A549 (cell line): ENCODE results near the gene VWF. TPM values are rescaled to one million over a fixed set of nuclear protein-coding genes. Genes with fewer than 3 reads are reported as not detected.

Experiments used
- ATAC-seq, 2 experiments: fragments of 200-7000 bp in 1 of 2; fragments of >200 bp in 1 of 2; cut with Nextera tagmentation in 1 of 2; cut with Tn5 transposase in 1 of 2; 3 replicates each; pipeline versions ENCODE4 v1.8.0 to v1.9.1; 2018 to 2020; ENCODE audit warnings: mild to moderate bottlenecking in 1 of 2, moderate library complexity in 1 of 2
- CTCF ChIA-PET: fragments of 300-600 bp; sonication (Branson Sonifier 250); formaldehyde crosslinking; extraction: SDS; loops from one replicate; lab custom pipeline; 2021; ENCODE audit warnings: antibody characterized with exemption, inconsistent platforms; lab: Yijun Ruan, JAX
- POLR2A ChIA-PET: fragments of 350-600 bp; formaldehyde crosslinking; extraction: SDS; loops from one replicate; lab custom pipeline; 2021; ENCODE audit warnings: antibody characterized with exemption, inconsistent platforms; lab: Yijun Ruan, JAX
- DNase-seq, 2 experiments: peaks; one replicate each; pipeline versions ENCODE4 v3.0.0 to v3.0.0-alpha.2; 2011 to 2016; ENCODE audit warnings: low read depth in 1 of 2, low spot score in 1 of 2
- FAIRE-seq: peaks from 2 replicates; lab custom pipeline; 2011; peaks lifted over from hg19 to GRCh38; lab: Jason Lieb, UNC
- H3K27ac ChIP-seq, 2 experiments: fragments of >200 bp; sonication (Bioruptor Twin); formaldehyde crosslinking; 3 replicates each; pipeline ENCODE4 v1.5.1; 2016 to 2017
- H3K4me1 ChIP-seq: fragments of >200 bp; sonication (Bioruptor Twin); formaldehyde crosslinking; 3 replicates; pipeline ENCODE4 v1.6.1; 2016
- H3K4me2 ChIP-seq: fragments of >200 bp; sonication (Bioruptor Twin); formaldehyde crosslinking; 3 replicates; pipeline ENCODE4 v1.6.1; 2016
- H3K4me3 ChIP-seq: fragments of >200 bp; sonication (Bioruptor Twin); formaldehyde crosslinking; 3 replicates; pipeline ENCODE4 v1.5.1; 2016
- H3K9me3 ChIP-seq: fragments of >200 bp; sonication (Bioruptor Twin); formaldehyde crosslinking; 3 replicates; pipeline ENCODE4 v1.6.1; 2016
- BHLHE40 ChIP-seq: IDR thresholded peaks from 2 replicates; pipeline ENCODE4 v1.6.1; 2012; ENCODE audit warnings: low read depth, low read length, inconsistent platforms
- CBX2 ChIP-seq: fragments of 200-600 bp; sonication (generic); IDR thresholded peaks from 2 replicates; pipeline ENCODE4 v1.6.1; 2016; ENCODE audit warnings: low read depth, mild to moderate bottlenecking, borderline replicate concordance
- CEBPB ChIP-seq, 2 experiments: fragments of >200 bp in 1 of 2; sonication (Bioruptor Twin) in 1 of 2; formaldehyde crosslinking in 1 of 2; IDR thresholded peaks; 2 replicates each; pipeline ENCODE4 v1.6.1; 2012 to 2016
- CHD2 ChIP-seq: fragments of 150-350 bp; IDR thresholded peaks from 2 replicates; pipeline ENCODE4 v1.6.1; 2014; ENCODE audit warnings: low read length; ENCODE audit not compliant: partially characterized antibody
- CHD4 ChIP-seq: fragments of 200-600 bp; sonication (generic); IDR thresholded peaks from 2 replicates; pipeline ENCODE4 v1.6.1; 2016; ENCODE audit warnings: antibody characterized with exemption, mild to moderate bottlenecking, borderline replicate concordance
- EHMT2 ChIP-seq: fragments of 200-600 bp; sonication (generic); IDR thresholded peaks from 2 replicates; pipeline ENCODE4 v1.6.1; 2016; ENCODE audit warnings: antibody characterized with exemption, low read depth, mild to moderate bottlenecking, moderate library complexity
- EP300 ChIP-seq, 2 experiments: fragments of >200 bp; sonication (Bioruptor Twin); formaldehyde crosslinking; IDR thresholded peaks; 2 replicates in 1 of 2; 3 replicates in 1 of 2; pipeline ENCODE4 v1.6.1; 2016 to 2017
- FOSB ChIP-seq: fragments of 250-450 bp; sonication (Bioruptor Pico); IDR thresholded peaks from 2 replicates; pipeline ENCODE4 v1.5.0; 2020; ENCODE audit warnings: mild to moderate bottlenecking, moderate library complexity
- FOSL2 ChIP-seq, 2 experiments: fragments of 450-650 bp in 1 of 2; fragments of >200 bp in 1 of 2; sonication (Bioruptor Twin) in 1 of 2; formaldehyde crosslinking; IDR thresholded peaks; 2 replicates each; pipeline versions ENCODE4 v1.5.0 to v1.6.1; 2016 to 2020; ENCODE audit warnings: mild to moderate bottlenecking in 1 of 2, moderate library complexity in 1 of 2
- HOXA7 ChIP-seq: fragments of 250-450 bp; sonication (Bioruptor Pico); IDR thresholded peaks from 2 replicates; pipeline ENCODE4 v1.5.0; 2020; ENCODE audit warnings: mild to moderate bottlenecking, moderate library complexity
- HOXB5 ChIP-seq: fragments of 250-450 bp; sonication (Bioruptor Pico); IDR thresholded peaks from 2 replicates; pipeline ENCODE4 v1.5.0; 2020; ENCODE audit warnings: mild to moderate bottlenecking, moderate library complexity
- JUNB ChIP-seq: fragments of >200 bp; sonication (Bioruptor Twin); formaldehyde crosslinking; IDR thresholded peaks from 2 replicates; pipeline ENCODE4 v1.6.1; 2016
- KDM5A ChIP-seq: fragments of 200-600 bp; sonication (generic); IDR thresholded peaks from 2 replicates; pipeline ENCODE4 v1.6.1; 2016; ENCODE audit warnings: antibody characterized with exemption, mild to moderate bottlenecking
- MAFK ChIP-seq: fragments of 450-650 bp; IDR thresholded peaks from 2 replicates; pipeline ENCODE4 v1.6.1; 2014; ENCODE audit not compliant: partially characterized antibody
- MAZ ChIP-seq: fragments of 150-350 bp; IDR thresholded peaks from 2 replicates; pipeline ENCODE4 v1.6.1; 2014; ENCODE audit warnings: antibody characterized with exemption, low read depth, low read length, borderline replicate concordance
- NPAS2 ChIP-seq: fragments of 250-450 bp; sonication (Bioruptor Pico); IDR thresholded peaks from 2 replicates; pipeline ENCODE4 v1.8.0; 2022; ENCODE audit warnings: mild to moderate bottlenecking, moderate library complexity, borderline replicate concordance
- POLR2AphosphoS2 ChIP-seq: conservative IDR thresholded peaks from 2 replicates; pipeline ENCODE4 v1.6.1; 2012; ENCODE audit warnings: low read length, improper control_type of control experiment, inconsistent platforms
- RARB ChIP-seq: fragments of 250-450 bp; sonication (Bioruptor Pico); IDR thresholded peaks from 2 replicates; pipeline ENCODE4 v1.8.0; 2021; ENCODE audit warnings: mild to moderate bottlenecking, moderate library complexity
- RCOR1 ChIP-seq: fragments of 150-350 bp; IDR thresholded peaks from 2 replicates; pipeline ENCODE4 v1.6.1; 2014; ENCODE audit warnings: antibody characterized with exemption, low read length, low read depth
- RFX5 ChIP-seq: fragments of 450-650 bp; IDR thresholded peaks from 2 replicates; pipeline ENCODE4 v1.7.1; 2014; ENCODE audit warnings: antibody characterized with exemption, mild to moderate bottlenecking, moderate library complexity
- SMC3 ChIP-seq: fragments of >200 bp; sonication (Bioruptor Twin); formaldehyde crosslinking; IDR thresholded peaks from 3 replicates; pipeline ENCODE4 v1.6.1; 2018; ENCODE audit warnings: inconsistent platforms
- SREBF2 ChIP-seq: fragments of 450-650 bp; IDR thresholded peaks from 2 replicates; pipeline ENCODE4 v1.6.1; 2014; ENCODE audit warnings: mild to moderate bottlenecking, moderate library complexity
- ZC3H11A ChIP-seq: fragments of 450-650 bp; IDR thresholded peaks from 2 replicates; pipeline ENCODE4 v1.6.1; 2014; ENCODE audit warnings: antibody characterized with exemption, mild to moderate bottlenecking
- ZSCAN20 ChIP-seq: fragments of 250-450 bp; sonication (Bioruptor Pico); IDR thresholded peaks from 2 replicates; pipeline ENCODE4 v1.8.0; 2022; ENCODE audit warnings: mild to moderate bottlenecking, moderate library complexity
- WGBS: methylation state at CpG from one replicate; pipeline ENCODE4 v1.1.6; 2017; ENCODE audit errors: missing lambda C conversion rate; 5-methylcytosine and 5-hydroxymethylcytosine counted together
- polyA plus RNA-seq, 4 experiments: library from polyadenylated mRNA; depleted of rRNA in 3 of 4; stranded (reverse); fragments of >200 nt; fragmentation: RNase III in 1 of 4; extraction: RNeasy Plus Mini Kit Qiagen cat#74134 plus additional on column Dnase treatment in 1 of 4; gene quantifications; 2 replicates in 3 of 4; 3 replicates in 1 of 4; pipeline ENCODE4 v1.2.3, GENCODE V29; 2011 to 2017
- TF ChIP-seq, protein P1 (sequence below): fragments of 200-600 bp; sonication (generic); IDR thresholded peaks from 2 replicates; pipeline ENCODE4 v1.6.1; 2016; ENCODE audit warnings: antibody characterized with exemption, mild to moderate bottlenecking, moderate library complexity
- TF ChIP-seq, protein P2 (sequence below): IDR thresholded peaks from 2 replicates; pipeline ENCODE4 v1.6.1; 2012
- TF ChIP-seq, protein P3 (sequence below): fragments of >200 bp; sonication (Bioruptor Twin); formaldehyde crosslinking; IDR thresholded peaks from 3 replicates; pipeline ENCODE4 v1.5.1; 2016

The VWF gene
- polyA plus RNA-seq, 2 of the 4 experiments (the other 2 are of a cell fraction) = 0.01 TPM; not detected in 1

DNA sequence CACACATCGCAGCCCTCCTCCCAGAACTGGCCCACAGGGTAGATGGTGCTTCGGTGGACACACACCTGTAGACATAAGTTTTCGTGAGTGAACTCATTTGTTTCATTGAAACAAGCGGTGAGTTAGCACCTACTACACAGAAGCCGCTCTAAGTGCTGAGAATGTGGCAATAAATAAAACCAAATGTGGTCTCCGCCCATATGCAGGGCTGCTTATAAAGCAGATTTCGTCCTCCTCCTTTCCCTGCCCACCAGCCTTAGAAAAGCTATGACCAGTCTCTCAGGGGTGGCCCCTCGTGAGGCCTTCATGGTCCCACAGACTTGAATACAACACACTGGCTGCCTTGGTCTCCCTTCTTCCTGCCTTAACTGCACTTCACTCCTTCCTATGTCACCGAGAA, 148.3 kb downstream of the VWF start (continued):
- TF ChIP-seq, protein P1, sequence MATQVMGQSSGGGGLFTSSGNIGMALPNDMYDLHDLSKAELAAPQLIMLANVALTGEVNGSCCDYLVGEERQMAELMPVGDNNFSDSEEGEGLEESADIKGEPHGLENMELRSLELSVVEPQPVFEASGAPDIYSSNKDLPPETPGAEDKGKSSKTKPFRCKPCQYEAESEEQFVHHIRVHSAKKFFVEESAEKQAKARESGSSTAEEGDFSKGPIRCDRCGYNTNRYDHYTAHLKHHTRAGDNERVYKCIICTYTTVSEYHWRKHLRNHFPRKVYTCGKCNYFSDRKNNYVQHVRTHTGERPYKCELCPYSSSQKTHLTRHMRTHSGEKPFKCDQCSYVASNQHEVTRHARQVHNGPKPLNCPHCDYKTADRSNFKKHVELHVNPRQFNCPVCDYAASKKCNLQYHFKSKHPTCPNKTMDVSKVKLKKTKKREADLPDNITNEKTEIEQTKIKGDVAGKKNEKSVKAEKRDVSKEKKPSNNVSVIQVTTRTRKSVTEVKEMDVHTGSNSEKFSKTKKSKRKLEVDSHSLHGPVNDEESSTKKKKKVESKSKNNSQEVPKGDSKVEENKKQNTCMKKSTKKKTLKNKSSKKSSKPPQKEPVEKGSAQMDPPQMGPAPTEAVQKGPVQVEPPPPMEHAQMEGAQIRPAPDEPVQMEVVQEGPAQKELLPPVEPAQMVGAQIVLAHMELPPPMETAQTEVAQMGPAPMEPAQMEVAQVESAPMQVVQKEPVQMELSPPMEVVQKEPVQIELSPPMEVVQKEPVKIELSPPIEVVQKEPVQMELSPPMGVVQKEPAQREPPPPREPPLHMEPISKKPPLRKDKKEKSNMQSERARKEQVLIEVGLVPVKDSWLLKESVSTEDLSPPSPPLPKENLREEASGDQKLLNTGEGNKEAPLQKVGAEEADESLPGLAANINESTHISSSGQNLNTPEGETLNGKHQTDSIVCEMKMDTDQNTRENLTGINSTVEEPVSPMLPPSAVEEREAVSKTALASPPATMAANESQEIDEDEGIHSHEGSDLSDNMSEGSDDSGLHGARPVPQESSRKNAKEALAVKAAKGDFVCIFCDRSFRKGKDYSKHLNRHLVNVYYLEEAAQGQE = no peak
- TF ChIP-seq NPAS2 (CRISPR knock-in tag) = no peak
- TF ChIP-seq MAZ = no peak
- no peak for TF ChIP-seq BHLHE40
- no peak for TF ChIP-seq ZC3H11A
- TF ChIP-seq RCOR1 = no peak
- no peak for TF ChIP-seq KDM5A
- TF ChIP-seq CHD4 = no peak
- TF ChIP-seq HOXA7 (CRISPR knock-in tag) = no peak
- no peak for TF ChIP-seq SREBF2

DNA sequence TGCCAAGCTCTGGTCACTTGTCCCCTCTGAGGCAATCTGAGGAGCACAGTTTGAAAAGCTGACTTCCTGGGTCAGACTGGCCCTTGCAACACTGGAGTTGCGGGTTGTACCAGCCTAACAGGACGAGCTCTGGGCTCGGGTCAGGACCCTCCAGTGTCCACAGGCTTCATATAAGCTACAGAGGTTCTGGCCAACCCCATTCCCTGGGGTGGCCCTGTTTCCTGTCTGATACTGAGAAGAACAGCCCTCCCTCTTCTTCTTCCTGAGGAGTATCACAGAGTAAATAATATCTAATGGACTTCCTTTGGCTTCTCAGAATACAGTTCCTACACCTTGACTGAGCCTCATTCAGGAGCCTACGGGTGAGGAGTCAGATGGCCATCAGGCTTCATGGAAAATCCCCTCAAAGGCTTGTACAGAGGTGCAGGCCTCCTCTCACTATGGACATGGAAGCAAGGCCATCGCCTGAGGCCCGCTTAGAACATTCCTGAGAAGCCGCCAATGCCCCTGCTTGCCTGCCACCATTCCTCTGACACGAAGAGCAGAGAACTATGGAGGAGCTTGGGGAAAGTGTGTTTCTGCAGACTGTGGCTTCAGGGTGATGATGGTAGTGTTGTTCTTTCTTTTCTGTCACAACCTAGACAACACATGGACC, 150.9 kb downstream of the VWF start:
- Histone ChIP-seq H3K27ac (no peak overlapping the region), H3K4me1 (no peaks in the 10 kb centered on the region), H3K4me3 (no peak overlapping the region), H3K4me2 (no peak overlapping the region), H3K9me3 (no peaks in the 10 kb centered on the region)
- WGBS = 42% methylated on average over 8 of the region's 8 CpGs
- CTCF ChIA-PET = interaction anchor here (1.5 to 4.7 kb wide), 4 partner anchors 8 to 66 kb away, joined by 3 to 34 read pairs (median 12); no protein-coding TSS in a partner anchor
- DNase-seq (no peak), ATAC-seq (no peak), FAIRE-seq (no peak)
- TF ChIP-seq FOSB (CRISPR knock-in tag) (no peak), RARB (no peak), SMC3 (no peak), JUNB (no peak), CHD2 (no peak), MAFK (no peak), ZSCAN20 (no peak), HOXB5 (no peak), RFX5 (no peak), FOSL2 (IDR thresholded peaks at IDR 0.05) (no peak), FOSL2 (CRISPR knock-in tag; IDR thresholded peaks at IDR 0.05) (no peak), EHMT2 (no peak), EP300 (IDR thresholded peaks at IDR 0.05) (no peak), CEBPB (IDR thresholded peaks at IDR 0.05) (no peak), POLR2AphosphoS2 (no peak), CBX2 (no peak)
- TF ChIP-seq, protein P2, sequence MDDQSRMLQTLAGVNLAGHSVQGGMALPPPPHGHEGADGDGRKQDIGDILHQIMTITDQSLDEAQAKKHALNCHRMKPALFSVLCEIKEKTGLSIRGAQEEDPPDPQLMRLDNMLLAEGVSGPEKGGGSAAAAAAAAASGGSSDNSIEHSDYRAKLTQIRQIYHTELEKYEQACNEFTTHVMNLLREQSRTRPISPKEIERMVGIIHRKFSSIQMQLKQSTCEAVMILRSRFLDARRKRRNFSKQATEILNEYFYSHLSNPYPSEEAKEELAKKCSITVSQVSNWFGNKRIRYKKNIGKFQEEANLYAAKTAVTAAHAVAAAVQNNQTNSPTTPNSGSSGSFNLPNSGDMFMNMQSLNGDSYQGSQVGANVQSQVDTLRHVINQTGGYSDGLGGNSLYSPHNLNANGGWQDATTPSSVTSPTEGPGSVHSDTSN = no peak
- TF ChIP-seq, protein P3, sequence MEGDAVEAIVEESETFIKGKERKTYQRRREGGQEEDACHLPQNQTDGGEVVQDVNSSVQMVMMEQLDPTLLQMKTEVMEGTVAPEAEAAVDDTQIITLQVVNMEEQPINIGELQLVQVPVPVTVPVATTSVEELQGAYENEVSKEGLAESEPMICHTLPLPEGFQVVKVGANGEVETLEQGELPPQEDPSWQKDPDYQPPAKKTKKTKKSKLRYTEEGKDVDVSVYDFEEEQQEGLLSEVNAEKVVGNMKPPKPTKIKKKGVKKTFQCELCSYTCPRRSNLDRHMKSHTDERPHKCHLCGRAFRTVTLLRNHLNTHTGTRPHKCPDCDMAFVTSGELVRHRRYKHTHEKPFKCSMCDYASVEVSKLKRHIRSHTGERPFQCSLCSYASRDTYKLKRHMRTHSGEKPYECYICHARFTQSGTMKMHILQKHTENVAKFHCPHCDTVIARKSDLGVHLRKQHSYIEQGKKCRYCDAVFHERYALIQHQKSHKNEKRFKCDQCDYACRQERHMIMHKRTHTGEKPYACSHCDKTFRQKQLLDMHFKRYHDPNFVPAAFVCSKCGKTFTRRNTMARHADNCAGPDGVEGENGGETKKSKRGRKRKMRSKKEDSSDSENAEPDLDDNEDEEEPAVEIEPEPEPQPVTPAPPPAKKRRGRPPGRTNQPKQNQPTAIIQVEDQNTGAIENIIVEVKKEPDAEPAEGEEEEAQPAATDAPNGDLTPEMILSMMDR = no peak
- TF ChIP-seq, protein P1 = no peak
- POLR2A ChIA-PET = no interaction called here
